ENCODE measurements around the gene GAB1.

GAB1 gene

DNA sequence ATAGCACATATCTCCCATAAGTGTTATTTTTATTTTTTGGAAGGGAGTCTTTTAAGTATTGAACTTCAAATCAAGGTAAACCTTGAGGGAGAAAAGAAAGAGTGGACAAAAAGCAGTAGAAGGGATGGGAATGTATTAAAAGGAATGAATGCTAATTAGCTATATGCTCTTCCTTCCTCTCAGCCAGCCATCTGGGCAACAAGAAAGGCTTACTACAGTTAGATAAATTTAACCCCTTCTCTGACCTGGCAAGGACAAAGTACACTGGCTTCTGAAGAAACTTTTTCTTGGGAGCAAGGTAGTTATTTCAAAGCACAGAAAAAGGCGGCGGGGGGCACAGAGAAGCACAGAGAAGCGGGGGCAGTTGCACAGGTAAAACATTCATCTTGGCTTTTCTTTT is 54.6 kb downstream of the GAB1 start:
- DNase-seq = no peak

DNA sequence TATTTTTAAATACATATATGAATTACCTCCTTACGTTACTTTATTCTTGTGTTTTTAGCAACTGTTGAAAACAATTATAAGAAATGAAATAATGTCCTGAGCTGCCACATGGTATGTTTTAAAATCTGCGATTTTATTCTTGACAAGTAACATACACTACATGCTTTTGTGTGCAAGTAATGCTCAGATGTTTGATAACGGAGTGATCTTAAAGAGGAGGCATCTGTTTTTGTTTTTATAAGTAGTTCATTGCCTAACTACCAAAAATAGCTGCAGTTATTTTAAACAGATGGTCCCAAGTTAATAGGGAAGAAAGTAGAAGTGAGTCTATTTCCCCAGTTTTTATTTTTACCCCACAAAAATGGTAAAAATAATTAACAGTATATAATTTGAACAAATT is 55.2 kb downstream of the GAB1 start:
- no peak for DNase-seq

- no peak for DNase-seq
Observed at GRCh38 chr4:143393195-143393594, 56.5 kb downstream of the GAB1 start.

- DNase-seq = no peak
Observed at GRCh38 chr4:143394739-143395453, 58.2 kb downstream of the GAB1 start.

DNA sequence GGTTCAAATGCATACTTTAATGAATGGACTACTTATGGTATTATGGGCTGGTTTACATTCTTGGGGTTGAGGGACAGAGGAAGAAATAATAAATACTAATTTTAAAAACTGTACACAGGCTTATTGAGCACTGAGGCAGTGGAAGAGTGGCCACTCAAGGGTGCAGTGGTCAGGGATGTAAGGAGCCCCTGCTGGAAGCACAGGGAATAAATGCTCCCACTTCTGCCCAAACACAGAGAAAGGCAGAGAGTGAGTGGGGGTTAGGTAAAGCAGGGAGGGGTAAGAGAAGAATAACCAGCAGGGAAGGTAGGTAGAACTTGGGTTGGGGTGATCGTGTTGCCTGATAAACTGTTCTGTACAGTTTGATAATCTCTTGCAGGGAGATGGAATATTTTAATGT is 60.0 kb downstream of the GAB1 start:
- DNase-seq = no peak

DNA sequence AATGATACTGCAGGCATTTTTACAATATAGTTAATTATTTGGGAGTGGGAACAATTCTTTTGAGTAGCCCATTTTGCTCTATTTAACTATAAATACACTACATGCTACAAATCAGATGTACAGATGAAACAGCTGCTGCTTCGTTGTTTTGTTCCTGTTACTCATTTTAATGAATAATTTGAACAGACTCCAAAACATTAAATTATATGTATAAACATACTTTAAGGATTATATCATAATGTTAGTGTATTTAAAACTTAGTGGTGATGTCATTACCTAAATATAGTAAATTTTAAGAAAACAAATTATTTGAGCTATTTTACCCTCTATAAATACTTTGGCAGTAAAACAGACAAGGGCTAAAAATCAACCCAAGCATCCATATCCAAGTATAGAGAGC is 60.7 kb downstream of the GAB1 start:
- no peak for DNase-seq

DNA sequence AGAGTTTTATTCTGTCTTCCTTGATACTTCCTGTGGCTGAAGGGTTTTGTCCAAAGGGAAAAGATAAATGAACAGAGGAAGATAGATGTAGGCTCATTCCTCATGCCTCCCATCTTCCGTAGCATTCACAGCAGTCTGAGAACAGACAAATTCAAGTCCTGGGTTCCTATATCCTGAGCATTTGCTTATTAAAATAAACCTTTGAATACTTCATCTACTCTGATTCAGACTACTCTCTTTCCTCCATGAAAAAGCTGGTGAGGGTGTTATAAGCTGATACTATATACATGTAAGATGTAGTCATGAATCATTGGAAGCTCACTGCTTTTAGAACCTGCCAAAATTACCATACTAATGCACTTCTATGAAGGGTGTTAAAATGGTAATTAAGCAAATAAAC is 61.2 kb downstream of the GAB1 start:
- DNase-seq = no peak

DNA sequence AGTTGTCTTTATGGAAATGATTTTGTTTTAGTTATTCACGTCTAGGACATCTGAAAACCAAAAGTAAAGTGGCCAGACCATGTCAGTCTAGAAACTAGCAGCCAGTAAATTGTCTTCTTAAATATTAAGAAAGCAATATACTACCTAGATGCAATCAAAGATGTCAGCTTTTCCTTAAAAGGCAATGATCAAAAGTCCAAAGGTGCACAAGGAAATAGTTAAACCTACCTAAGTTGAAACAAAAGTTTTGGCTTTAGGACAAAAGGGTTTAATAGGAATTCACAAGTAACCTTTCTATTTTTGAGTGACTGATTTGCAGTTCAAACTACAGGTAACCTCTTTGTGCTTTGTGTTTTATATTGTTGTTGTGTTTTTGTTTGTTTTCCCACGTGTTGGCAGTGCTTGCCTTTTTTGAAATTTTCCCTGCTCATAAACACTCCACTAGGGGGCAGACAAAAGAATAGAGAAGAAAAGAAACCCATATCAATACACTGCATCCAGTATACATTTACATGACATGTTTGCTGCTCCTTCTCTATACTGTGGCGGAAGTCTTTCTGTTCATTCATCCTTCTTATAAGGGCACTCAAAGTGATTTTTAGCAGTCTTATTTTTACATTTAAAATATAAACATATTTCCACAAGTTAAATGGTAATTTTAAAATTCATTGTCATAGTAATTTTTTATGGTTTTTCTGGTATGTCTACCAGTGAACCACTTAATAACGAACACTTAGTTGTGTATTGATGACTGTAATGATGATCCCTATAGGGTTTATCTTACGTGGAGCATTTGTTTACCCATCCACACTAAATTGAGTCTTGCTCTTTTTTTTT is 62.7 kb downstream of the GAB1 start:
- no peak for DNase-seq

GRCh38 chr4:143400082-143400481 is 63.4 kb downstream of the GAB1 start:
- DNase-seq = no peak

GRCh38 chr4:143402776-143403552 is 66.3 kb downstream of the GAB1 start:
- no peak for DNase-seq

GRCh38 chr4:143403553-143403820 is 66.8 kb downstream of the GAB1 start:
- DNase-seq = no peak

- no peak for DNase-seq
Observed at GRCh38 chr4:143404555-143404954, 67.9 kb downstream of the GAB1 start.

DNA sequence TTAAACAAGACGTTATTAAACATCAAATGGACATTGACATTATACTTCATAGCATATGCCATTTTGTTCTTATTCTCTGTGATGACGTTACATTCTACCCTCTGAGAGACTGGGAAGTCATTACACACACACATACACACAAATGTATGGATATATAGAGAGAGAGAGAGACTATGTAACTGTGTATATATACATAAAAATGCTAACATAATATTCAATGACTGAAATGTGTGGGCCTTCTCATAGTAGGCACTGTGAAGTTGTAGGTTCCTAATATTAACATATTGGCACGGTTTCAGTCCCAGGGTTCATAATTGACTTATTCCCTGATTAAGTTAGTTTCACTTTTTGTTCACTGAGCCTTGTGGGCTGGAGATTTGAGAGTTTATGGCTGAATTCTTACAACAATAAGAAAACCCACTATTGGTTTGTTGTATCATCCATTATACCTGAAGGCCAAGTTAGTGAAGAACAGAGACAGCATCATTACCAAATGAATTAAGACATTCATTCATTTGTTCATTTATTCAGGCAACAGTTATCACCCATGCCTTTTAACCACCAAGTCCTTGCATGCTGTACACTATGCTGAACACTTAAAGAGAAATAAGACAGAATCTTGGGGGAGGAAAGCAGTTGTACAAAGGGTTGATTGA is 68.5 kb downstream of the GAB1 start:
- no peak for DNase-seq

GRCh38 chr4:143406523-143406922 is 69.8 kb downstream of the GAB1 start:
- no peak for DNase-seq

- no peak for DNase-seq
Observed at GRCh38 chr4:143407474-143407873, 70.8 kb downstream of the GAB1 start.

- DNase-seq = no peak
Observed at GRCh38 chr4:143407888-143408287, 71.2 kb downstream of the GAB1 start.

DNA sequence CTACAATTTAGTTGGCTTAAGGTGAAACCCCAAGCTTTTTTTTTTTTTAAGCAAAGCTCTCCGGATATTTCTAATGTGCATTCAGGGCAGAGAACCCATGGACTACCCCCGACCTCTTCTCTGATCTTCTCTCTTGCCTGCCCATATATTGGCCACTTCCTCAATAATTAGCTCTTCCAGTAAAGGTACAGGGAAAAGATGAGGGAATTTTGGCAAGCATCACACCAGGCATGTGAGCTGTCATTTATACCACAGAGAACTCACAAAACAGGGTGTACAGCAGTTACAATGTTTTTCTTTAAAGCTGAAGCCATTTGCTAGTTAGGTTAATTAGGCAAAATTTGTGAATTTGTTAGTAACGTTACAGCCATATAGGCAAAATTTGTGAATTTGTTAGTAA is 73.3 kb downstream of the GAB1 start:
- no peak for DNase-seq

DNA sequence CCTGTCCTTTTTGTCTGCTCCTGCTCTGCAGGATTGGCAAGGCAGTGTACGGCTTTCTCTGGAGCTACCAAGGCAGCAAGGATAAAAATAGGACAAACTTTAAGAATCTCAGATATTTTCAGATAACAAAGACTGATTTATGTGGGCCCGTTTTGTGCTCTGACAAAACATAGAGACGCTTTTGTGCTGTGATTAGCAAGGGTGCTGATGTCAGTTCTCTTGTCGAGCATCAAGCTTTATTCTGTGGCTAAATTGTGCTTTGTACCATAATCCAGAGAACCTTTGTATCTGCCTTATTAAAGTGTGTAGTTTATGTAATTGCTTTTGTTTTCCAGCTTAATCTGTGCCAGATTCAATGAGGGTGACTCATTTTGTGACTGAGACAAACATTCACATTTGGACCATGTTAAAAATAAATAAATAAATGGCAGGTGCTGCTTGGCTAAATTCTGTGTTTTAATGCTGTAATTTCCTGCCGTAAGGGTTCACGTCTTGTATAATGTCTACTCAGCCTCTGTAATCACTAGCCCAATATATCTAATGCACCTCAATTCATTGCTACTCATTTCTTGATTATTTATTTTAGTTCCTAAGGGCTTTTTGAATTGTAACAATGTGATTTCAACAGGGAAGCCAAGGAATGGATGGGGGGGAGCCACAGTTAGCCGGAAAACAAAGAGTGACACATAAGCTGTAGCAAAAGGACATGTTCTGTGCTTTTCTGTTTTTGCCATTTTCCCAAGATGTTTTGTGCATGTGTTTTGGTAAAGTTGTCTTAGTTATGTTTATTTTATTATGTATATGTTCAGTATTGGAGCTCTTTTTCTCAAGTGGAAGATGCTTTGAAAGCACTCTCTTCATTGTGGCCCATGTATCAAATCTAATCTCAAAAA is 75.1 kb downstream of the GAB1 start:
- no peak for DNase-seq

GRCh38 chr4:143412420-143412758 is 75.7 kb downstream of the GAB1 start:
- DNase-seq = no peak

DNA sequence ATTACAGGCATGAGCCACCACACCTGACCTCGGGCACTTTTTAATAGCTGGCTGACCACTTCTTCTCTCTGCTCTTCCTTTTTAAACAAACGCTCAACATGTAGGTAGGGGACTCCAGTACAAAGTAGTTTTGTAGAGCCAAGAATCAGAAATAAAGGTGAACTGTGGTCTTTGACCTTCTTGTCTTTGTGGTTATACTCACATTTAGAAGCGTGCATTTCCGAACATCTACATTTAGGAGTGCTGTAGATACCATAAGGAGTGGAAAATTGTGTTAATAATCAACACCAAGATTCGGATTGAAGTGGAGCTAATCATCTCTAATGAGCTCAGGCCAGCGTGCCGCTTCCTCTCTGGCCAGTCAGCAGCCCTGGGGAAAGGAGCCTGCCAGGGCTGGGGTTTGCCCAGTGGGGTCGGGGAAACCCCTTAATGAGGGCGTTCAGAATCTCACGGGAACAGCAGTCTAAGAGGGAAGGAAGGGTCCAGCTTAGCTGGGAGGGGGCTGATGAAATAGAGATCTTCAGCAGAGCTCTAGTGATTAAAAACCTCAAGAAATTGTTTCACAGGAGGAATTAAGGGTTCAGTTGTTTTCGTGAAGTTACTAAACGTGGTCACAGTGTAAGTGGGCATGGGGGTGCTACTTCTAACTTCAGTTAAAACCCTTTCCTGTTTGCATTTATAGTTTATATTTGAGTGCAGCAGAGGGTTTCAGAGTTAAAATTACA is 81.2 kb downstream of the GAB1 start:
- DNase-seq = no peak

- no peak for DNase-seq
Observed at GRCh38 chr4:143420227-143420626, 83.6 kb downstream of the GAB1 start.

- no peak for DNase-seq
Observed at GRCh38 chr4:143421609-143422008, 84.9 kb downstream of the GAB1 start.
